ENCODE results near the gene DHRSX.

GRCh38 chrX:2408856-2409255 lies 91.9 kb downstream of the DHRSX start:
- TF ChIP-seq CTCF (IDR thresholded peaks at IDR 0.05; ENCODE audit: insufficient read depth, low read length, poor library complexity, severe bottlenecking) (no peak), EZH2phosphoT487 (conservative IDR thresholded peaks at IDR 0.05; ENCODE audit: low read length) (no peak)

Measured in SU-DHL-6 (cell line).